ENCODE data around the gene MMP28.

MMP28 gene

GRCh38 chr17:35797918-35798317 lies 2.5 kb upstream of the MMP28 start:
- DNase-seq, result no peak

- DNase-seq, result no peak
Observed at GRCh38 chr17:35797370-35797769, 1.9 kb upstream of the MMP28 start.

GRCh38 chr17:35796942-35797341 lies 1.5 kb upstream of the MMP28 start:
- no peak for DNase-seq

GRCh38 chr17:35795871-35796265 lies 427 bp upstream of the MMP28 start:
- DNase-seq, result no peak

GRCh38 chr17:35793257-35793656 lies 2.2 kb downstream of the MMP28 start:
- no peak for DNase-seq

- DNase-seq, result no peak
Observed at GRCh38 chr17:35791681-35792350, 3.6 kb downstream of the MMP28 start.

- no peak for DNase-seq
Observed at GRCh38 chr17:35790841-35791240, 4.6 kb downstream of the MMP28 start.

GRCh38 chr17:35788477-35789368 lies 6.7 kb downstream of the MMP28 start:
- DNase-seq, result no peak

- DNase-seq, result no peak
Observed at GRCh38 chr17:35786941-35787432, 8.5 kb downstream of the MMP28 start.

- no peak for DNase-seq
Observed at GRCh38 chr17:35784895-35785294, 10.5 kb downstream of the MMP28 start.

- DNase-seq, result no peak
Observed at GRCh38 chr17:35780950-35781349, 14.5 kb downstream of the MMP28 start.

GRCh38 chr17:35778641-35779196 lies 16.7 kb downstream of the MMP28 start:
- no peak for DNase-seq

- DNase-seq, result no peak
Observed at GRCh38 chr17:35775583-35775982, 19.9 kb downstream of the MMP28 start.

GRCh38 chr17:35775039-35775438 lies 20.4 kb downstream of the MMP28 start:
- DNase-seq, result no peak

- DNase-seq, result no peak
Observed at GRCh38 chr17:35774499-35774898, 20.9 kb downstream of the MMP28 start.

GRCh38 chr17:35773679-35774425 lies 21.6 kb downstream of the MMP28 start:
- DNase-seq, result no peak

- DNase-seq, result no peak
Observed at GRCh38 chr17:35773129-35773528, 22.3 kb downstream of the MMP28 start.

- no peak for DNase-seq
Observed at GRCh38 chr17:35769895-35770486, 25.4 kb downstream of the MMP28 start.

- DNase-seq, result no peak
Observed at GRCh38 chr17:35768797-35769196, 26.6 kb downstream of the MMP28 start.

- no peak for DNase-seq
Observed at GRCh38 chr17:35766903-35767510, 28.4 kb downstream of the MMP28 start.

- no peak for DNase-seq
Observed at GRCh38 chr17:35766489-35766877, 29.0 kb downstream of the MMP28 start.

Data from SHP77 treated with DMSO at 0.1 percent for 48 hours (cell line).